Panc1 (cell line): Measurements from ENCODE around the gene OR51B4.
"Not testable (repeated sequence)": the region's sequence is repeated elsewhere in the genome, so short reads cannot be mapped to it uniquely, and the experiment has no call there.

Source experiments
- CTCF ChIP-seq: fragments of 450-650 bp; IDR thresholded peaks from 2 replicates; pipeline ENCODE4 v1.5.1; 2017; ENCODE audit warnings: mild to moderate bottlenecking
- POLR2AphosphoS5 ChIP-seq: IDR thresholded peaks from 2 replicates; pipeline ENCODE4 v1.6.1; 2012; ENCODE audit warnings: mild to moderate bottlenecking, low read depth, low read length, moderate library complexity
- REST ChIP-seq, 2 experiments: IDR thresholded peaks; 2 replicates each; pipeline ENCODE4 v1.6.1; 2011 to 2012; ENCODE audit warnings: low read depth in 2 of 2, control low read depth in 1 of 2, low read length in 1 of 2, mild to moderate bottlenecking in 1 of 2, moderate library complexity in 1 of 2; ENCODE audit not compliant: insufficient read depth in 1 of 2
- SIN3A ChIP-seq: IDR thresholded peaks from 2 replicates; pipeline ENCODE4 v1.6.1; 2012; ENCODE audit warnings: low read depth, mild to moderate bottlenecking, low read length, moderate library complexity, borderline replicate concordance; ENCODE audit not compliant: insufficient read depth
- TCF7L2 ChIP-seq: IDR thresholded peaks from 2 replicates; pipeline ENCODE4 v1.6.1; 2011; ENCODE audit warnings: mild to moderate bottlenecking, low read depth, low read length, inconsistent platforms

- TF ChIP-seq CTCF; SIN3A; POLR2AphosphoS5; REST (IDR thresholded peaks at IDR 0.05; ENCODE audit: insufficient read depth in 1 of 2, low read depth in 2 of 2, low read length in 1 of 2); TCF7L2: not testable (repeated sequence)
Measured at GRCh38 chr11:5313326-5314023, 11.7 kb upstream of the OR51B4 start.
